NCI-H146 treated with DMSO at 0.1 percent for 48 hours (cell line): ENCODE measurements around the gene NTMT1.

Source experiments
- DNase-seq: peaks from one replicate; lab custom pipeline; 2025; ENCODE audit not compliant: unreplicated experiment; lab: John Stamatoyannopoulos, UW

NTMT1 gene

DNA sequence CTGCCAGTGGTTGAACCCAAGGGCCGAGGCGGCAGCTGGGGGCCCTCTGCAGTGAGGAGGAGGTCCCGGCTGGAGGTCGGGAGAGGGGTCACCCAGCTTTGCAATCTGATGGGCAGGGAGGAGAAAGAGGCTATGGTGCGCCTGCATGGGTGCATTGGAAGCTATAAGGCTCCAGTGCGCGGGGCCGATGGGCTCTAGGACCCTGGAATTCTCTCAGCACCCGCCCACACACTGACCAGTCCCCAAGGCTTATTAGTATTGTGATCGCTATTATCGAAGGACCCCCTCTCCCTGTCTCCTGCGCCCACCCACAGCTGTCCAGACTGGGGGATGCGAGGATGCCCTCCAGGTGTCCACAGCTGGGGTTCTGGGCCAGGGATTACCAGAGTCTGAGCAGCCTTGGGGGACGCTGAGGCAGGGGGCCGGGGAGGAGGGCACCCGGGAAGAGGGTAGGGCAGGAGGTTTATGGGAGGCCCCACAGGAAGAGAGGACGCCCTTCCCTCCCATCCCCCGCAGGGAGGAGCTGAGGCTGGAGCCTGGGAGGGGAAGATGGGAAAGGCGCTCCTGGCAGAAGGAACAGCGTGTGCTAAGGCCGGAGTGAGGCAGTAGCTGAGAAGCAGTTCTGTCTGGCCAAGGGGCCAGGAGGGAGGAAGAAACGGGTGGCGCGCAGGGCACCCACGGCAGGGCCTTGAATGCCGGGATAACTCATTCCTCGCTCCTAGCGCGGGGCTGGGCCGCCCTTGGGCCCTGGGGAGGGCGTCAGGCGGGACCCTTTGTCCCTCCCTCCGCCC is 29.2 kb upstream of the NTMT1 start:
- DNase-seq = no peak

DNA sequence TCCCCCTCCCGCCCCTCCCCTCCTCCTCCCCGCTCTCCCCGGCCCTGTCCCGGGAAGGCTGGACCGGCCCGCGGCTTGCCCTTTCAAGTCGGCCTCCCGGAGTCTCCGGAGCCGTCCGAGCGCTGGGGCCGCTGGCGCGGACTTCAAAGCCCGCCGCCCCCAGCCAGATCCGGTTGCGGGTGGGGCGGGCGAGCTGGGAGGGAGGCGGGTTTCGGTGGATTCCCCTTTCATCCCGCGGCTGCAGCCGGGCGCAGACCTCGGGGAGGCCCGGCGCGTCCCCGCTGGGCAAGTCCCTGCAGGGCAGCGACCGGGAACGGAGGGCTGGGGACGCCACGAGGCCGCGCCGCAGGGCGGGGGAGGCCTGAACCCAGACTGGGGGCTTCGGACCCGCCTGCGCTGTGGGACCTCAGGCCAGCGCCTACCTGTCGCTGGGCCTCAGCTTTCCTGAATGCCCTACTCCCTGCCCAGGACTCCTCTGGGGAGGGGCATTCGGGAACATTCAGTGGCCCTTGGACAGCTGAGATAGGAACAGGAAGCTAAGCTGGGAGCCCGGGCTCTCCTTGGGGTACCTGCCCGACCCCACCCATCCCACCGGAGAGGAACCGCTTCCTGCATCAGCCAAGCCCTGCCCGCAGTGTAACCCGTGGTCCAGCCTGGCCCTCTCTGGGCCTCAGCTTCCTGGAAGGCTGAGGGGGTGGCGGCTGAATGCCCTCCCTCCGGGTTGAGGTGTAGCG is 28.4 kb upstream of the NTMT1 start:
- DNase-seq = no peak

DNA sequence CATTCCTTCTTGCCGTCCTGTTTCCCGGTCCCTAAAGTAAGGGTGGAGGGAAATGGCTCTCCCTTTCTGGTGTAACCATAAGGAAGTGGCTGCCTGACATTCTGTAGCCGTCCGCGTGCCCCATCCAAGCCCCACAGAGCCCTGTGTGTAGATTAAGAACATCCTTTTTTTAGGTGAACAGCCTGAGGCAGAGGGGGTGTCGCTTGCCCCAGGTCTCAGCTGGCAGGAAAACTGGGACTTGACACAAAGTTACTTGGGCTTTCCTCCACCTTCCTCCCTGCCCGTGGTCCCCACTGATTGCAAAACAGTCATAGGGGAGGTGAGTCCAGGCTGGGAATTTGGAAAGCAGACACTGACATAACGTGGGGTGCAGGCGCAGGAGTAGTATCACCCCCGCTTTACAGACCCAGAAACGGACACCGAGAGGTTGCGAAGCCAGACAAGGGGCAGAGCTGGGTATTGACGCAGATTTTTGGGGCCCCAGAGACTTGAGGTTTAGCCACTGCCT is 27.8 kb upstream of the NTMT1 start:
- no peak for DNase-seq

- no peak for DNase-seq
Measured at GRCh38 chr9:129601082-129601674, 24.8 kb upstream of the NTMT1 start.

GRCh38 chr9:129602598-129603415 is 23.2 kb upstream of the NTMT1 start:
- no peak for DNase-seq

DNA sequence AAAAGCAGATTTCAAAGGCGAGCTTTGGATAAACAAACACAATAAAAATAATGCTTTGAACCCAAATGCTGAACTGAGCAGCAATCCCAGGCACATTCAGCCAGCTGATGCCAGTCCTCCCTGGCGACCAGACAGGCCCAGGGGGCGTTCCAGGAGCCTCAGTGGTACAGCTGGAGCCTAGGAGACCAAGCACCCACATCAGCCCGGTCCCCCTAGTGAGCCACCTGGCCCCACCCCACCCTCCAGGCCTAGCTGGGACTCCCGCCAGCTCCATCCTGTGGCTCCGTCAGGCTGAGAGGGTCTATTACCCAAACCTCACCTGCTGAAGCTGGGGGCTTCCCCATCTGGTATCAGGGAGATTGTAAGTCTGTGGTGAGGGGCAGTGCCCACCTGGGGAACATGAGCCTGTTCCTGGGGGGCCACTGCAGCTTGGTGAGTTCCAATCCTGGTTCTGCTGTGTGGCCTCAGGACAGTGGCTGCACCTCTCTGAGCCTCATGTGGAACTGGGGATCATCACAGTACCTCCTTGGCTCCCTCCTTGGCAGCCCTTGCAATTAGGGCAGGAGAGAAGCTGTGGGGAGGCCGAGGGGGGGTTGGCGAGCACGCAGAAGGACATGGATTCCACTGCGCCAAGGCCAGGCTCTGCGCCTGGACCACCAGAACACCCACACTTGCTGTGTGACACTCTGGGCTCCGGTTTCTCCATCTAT is 21.8 kb upstream of the NTMT1 start:
- no peak for DNase-seq

DNA sequence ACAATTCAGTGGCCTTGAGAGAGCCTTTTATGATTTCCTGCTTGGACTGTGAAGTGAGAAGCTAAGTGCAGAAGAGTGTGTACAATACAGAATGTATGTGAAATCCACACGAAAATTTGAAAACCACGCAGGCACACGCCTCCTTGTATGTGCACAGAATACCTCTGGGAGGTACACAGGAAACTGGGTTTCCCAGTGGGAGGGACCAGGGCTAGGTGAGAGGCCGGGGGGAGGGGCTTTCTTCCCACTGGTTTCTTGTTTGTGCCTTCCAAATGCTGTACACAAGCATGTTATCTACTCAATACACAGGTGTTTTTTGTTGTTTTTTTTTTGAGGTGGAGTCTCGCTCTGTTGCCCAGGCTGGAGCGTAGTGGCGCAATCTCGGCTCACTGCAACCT is 21.2 kb upstream of the NTMT1 start:
- no peak for DNase-seq

GRCh38 chr9:129606161-129607026 is 19.6 kb upstream of the NTMT1 start:
- no peak for DNase-seq

GRCh38 chr9:129607027-129607387 is 19.0 kb upstream of the NTMT1 start:
- no peak for DNase-seq

- DNase-seq = no peak
Measured at GRCh38 chr9:129608561-129609481, 17.1 kb upstream of the NTMT1 start.

GRCh38 chr9:129609486-129610212 is 16.3 kb upstream of the NTMT1 start:
- DNase-seq = no peak

GRCh38 chr9:129610213-129610472 is 15.8 kb upstream of the NTMT1 start:
- no peak for DNase-seq

GRCh38 chr9:129610473-129611306 is 15.3 kb upstream of the NTMT1 start:
- no peak for DNase-seq

GRCh38 chr9:129611307-129611800 is 14.6 kb upstream of the NTMT1 start:
- DNase-seq = no peak

DNA sequence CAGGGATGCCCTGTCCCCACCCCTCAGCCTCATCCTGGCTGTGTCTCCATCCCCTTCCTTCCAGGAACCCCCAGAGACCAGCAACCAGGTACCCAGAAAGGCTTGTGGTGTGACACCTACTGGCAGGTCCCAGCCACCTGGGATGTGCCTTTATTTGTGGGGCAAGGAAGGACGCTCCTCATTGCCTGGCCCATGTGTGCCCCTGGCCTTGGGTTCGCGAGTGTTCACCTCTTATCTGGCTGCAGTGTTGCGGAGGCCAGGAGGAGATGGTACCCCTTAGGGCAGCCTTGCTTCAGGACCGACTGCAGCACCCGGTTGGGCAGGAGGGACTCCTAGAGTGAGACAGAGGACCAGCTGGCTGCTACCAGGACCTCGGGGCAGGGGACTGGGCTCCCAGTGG is 13.8 kb upstream of the NTMT1 start:
- no peak for DNase-seq

- no peak for DNase-seq
Measured at GRCh38 chr9:129612815-129613519, 13.0 kb upstream of the NTMT1 start.
